Measurements from ENCODE around the gene LEKR1. TPM values are rescaled to one million over a fixed set of nuclear protein-coding genes. Genes with fewer than 3 reads are reported as not detected.

Gene LEKR1
- total RNA-seq, 4 donors from 2014 or later, result 0.22 to 1.3 (median 0.34) TPM; not detected in 1

DNA sequence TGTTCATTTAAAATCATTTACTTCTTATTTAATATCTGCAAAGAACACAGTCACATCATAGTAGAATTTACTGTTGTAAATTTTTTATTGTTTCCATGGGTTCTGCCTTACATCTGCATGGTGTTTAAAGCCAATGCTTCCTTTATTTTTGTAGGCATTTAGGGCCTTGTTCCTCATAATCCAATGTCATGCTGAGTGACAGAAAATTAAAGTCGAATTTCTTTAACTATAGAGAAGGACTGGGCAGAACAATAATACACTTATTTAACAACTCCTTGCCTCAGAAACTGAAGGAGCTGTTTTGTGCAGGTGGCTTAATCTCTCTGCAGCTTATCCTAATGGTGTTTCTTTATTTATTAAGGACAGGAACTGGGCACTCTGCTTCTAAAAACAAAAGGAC is 149.6 kb downstream of the LEKR1 start:
- no peak for TF ChIP-seq CTCF (IDR thresholded peaks at IDR 0.05; ENCODE audit: low read depth)

DNA sequence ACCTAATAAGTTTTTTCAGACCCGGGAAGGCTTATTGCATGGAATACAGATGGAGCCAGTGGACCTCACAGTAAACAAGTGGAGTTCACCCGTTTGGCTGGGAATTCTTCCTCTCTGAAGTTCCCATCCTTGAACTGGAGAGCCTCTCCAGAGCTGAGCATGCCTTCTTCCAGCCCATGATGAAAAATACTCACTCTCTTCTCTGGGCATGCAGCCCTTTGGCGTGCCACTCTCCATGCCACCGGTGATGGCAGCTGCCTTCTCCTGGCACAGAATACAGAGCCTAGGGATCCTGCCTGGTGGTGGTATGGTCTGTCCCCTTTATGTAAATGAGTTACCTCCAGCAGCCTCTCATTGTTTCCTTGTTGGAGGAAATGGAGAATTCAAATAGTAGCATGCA is 150.8 kb downstream of the LEKR1 start:
- TF ChIP-seq CTCF (IDR thresholded peaks at IDR 0.05; ENCODE audit: low read depth), result no peak

DNA sequence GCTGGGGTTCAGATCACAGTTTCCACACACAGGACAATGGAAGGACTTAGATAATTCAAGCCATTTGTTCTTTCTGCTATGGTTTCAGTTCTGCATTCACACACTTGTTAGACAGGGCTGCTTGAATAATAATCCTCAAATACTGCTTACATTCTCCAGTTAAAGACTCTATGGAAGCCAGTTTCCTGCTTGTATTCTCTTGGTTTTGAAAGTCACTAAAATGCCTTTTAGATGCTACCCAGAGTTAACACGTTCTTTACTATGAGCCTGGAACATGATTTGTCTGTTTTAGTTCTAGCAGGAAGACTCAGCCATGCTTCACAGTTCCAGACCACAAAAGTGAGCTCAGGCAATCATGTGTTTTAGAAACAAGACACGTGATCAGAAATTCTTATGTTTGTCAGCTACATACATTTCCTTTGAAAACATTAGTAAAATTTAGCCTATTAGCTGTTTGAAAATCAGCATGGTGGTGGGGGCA is 152.4 kb downstream of the LEKR1 start:
- no peak for TF ChIP-seq CTCF (IDR thresholded peaks at IDR 0.05; ENCODE audit: low read depth)

DNA sequence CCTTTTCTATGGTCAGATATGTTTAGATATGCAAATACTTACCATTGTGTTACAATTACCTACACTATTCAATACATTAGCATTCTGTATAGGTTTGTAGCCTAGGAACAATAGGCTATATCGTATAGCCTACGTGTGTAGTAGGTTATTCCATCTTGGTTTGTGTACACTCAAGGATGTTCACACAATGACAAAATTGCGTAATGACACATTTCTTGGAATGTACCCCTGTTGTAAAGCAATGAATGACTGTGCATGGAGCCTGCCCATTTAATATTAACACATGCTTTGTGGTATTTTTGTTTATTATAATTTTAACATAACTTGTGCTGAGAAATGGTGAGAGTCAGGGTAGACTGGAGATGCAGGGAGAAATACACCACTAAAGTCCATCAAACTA is 154.9 kb downstream of the LEKR1 start:
- TF ChIP-seq CTCF (IDR thresholded peaks at IDR 0.05; ENCODE audit: low read depth), result no peak

DNA sequence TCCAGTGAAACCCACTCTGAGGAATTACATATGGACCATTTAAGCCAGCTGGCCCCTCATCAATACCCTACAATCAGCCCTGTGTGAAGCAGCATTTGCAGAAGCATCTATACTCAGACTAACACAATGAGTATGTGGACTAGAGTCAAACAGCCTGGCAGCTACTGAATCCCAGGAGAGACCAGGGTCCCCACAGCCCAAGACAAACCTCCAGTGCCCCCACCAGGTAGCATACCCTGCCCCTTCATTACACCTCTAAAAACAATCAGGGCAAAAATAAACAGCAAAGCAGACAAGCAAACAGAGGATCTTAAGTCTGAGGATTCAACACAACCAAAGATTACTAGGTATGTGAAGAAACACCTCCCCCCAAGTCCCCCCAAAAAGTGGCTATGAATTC is 157.4 kb downstream of the LEKR1 start:
- TF ChIP-seq CTCF (IDR thresholded peaks at IDR 0.05; ENCODE audit: low read depth), result no peak

DNA sequence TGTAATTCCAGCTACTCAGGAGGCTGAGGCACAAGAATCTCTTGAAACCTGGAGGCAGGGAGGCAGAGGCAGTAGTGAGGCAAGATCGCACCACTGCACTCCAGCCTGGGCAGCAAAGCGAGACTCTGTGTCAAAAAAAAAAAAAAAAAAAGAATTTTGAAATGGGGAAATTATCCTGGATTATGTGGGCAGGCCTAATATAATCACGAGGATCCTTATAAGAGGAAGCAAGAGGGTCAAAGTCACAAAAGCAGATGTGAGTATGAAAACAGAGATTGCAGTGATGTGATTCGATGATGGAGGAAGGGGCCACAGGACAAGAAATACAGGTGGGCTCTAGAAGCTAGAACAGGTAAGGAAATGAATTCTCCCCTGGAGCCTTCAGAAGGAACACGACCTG is 159.6 kb downstream of the LEKR1 start:
- TF ChIP-seq CTCF (IDR thresholded peaks at IDR 0.05; ENCODE audit: low read depth), result no peak

DNA sequence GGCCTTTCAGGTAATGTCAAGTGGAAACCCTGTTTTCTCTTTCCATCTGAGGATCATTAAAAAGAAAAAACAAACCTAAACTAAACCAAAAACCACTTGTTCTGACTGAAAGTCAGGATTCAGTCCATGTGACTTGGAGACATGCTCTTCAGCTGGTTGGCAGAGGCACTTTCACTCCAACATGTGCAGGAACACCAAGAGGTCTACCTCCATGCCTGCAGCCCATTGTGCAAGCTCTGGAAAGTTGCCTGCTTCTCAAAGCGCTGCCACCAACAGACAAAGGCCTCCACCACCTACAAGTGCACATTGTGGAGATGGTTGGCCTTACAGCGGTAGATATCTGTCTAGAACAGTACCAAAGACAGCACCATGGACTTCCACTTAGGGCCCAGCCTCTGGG is 161.8 kb downstream of the LEKR1 start:
- no peak for TF ChIP-seq CTCF (IDR thresholded peaks at IDR 0.05; ENCODE audit: low read depth)
